DMS 273 treated with DMSO at 0.1 percent for 48 hours (cell line): ENCODE results near the gene PRPF6.
"Not testable (repeated sequence)": the region's sequence is repeated elsewhere in the genome, so short reads cannot be mapped to it uniquely, and the experiment has no call there.

Experiments used
- DNase-seq: peaks from one replicate; lab custom pipeline; 2025; lab: John Stamatoyannopoulos, UW

PRPF6 gene

DNA sequence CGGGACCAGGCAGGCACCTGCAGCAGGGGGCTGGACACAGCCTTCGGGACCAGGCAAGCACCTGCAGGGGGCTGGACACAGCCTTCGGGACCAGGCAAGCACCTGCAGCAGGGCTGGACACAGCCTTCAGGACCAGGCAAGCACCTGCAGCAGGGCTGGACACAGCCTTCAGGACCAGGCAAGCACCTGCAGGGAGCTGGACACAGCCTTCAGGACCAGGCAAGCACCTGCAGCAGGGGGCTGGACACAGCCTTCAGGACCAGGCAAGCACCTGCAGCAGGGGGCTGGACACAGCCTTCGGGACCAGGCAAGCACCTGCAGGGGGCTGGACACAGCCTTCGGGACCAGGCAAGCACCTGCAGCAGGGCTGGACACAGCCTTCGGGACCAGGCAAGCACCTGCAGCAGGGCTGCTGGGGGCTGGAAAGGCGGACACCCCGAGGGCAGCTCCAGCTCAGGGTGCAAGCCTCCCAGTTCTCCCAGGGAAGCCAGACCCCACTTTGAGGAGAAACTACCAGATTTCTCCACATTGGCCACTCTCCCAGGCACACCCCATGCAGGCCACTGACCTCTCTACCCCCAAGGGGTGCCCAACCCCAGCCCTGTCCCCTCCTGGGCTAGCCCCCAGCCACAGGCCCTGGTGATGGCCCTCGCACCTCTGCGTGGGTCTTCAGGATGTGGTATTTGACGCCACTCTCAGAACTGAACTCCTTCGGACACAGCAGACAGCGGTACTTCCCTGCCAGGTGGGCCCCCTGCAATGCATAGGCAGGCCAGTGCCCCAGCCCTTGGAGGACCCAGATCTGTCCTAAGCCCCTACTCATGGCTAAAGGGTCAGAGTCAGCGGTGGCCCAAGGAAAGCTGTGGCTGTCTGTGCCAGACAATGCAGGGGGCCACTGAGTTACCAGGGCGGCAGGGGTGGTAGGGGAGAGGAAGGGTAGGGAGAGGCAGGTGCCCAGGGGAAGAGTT is 20.0 kb upstream of the PRPF6 start:
- not testable (repeated sequence) for DNase-seq

DNA sequence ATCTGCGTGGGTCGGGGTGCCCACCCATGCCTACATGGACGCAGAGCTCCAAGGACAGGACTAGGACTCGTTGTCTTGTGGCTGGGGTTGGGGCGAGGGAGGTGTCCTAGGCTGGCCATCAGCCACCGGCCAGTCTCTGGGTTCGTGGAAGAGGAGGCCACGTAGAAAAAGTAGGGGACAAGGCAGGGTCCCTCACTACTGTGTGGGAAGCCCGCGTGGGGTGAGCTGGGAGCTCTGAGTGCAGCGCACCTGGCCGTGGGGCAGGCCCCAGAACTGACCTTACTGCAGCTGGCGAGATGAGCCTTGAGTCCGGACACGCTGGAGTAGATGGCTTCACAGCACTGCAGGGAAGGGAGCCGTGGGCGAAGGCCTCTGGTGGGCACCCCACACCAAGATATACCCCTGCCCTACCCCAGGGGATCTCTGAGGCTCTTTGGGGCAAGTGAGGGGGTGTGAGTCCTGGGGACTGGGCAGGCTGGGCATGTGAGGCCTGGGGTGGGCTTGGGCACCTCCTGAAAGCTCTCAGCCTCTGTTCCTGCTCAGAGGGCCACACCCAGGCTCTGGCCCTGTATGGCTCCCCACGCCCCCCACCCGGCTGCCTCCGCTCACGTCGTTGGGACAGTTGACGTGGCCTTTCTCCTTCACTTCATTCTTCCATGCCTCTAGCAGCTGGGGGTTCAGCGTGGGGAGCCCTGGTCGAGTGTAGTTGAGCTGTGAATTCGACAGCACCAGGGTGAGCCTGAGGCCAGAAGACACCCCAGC is 19.1 kb upstream of the PRPF6 start:
- no peak for DNase-seq

DNA sequence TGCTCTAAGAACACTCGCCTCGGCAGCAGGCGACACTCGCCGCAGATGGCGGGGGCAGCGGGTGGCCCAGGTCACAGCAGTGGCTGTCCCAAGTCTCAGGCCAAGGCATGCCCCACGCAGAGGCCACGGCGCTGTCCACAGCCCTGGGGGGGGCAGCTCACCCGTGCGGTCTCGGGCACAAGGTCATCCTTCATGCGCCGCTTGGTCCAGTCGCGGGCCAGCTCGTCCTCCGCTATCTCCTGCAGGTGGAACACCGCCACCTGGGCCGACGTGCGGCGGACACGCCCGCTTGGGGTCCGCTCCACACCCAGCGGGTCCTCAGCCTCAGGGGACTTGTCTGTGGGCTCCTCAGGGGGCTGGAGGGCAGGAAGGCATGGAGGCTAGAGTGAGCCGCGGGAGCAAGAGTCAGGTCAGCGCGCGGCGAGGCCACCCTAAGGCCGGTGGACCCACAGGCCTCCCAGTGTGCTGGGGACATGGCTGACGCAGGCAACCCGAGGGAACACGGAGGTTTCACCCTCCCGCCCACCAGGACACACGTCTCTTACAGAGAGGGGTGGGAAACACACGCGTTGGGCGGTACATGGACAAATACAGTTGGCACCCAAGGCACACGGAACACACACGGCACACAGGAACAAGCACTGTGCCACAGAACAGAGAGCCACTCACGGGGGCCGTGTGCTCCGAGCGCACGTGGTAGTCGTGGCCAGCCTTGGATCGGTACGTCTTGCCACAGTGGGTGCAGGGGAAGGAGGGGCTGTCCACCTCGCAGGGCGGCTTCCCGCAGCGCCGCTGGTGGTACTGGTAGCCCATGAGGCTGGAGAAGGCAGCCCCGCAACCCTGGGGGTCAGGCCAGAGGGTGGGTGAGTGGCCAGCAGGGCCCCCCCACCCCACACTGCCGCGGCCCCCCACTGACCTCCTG is 18.2 kb upstream of the PRPF6 start:
- no peak for DNase-seq

DNA sequence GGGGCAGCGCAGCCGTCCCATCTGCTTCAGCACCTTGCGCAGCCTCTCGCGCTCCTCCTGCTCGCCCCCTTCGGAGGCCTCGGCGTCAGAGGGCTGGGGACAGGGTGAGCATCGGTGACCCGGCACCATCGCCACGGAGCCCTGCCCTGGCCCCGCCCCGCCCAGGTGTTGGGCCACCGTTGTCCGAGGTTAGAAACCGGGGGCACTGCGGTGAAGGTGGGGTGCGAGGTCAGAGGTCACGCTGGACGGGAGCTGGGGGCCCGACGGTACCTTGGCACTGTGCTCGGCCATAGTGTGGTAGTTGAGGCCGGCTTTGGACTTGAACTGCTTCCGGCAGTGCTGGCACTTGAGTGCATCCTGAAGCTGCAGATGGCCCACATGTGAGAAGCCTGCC is 17.6 kb upstream of the PRPF6 start:
- no peak for DNase-seq

DNA sequence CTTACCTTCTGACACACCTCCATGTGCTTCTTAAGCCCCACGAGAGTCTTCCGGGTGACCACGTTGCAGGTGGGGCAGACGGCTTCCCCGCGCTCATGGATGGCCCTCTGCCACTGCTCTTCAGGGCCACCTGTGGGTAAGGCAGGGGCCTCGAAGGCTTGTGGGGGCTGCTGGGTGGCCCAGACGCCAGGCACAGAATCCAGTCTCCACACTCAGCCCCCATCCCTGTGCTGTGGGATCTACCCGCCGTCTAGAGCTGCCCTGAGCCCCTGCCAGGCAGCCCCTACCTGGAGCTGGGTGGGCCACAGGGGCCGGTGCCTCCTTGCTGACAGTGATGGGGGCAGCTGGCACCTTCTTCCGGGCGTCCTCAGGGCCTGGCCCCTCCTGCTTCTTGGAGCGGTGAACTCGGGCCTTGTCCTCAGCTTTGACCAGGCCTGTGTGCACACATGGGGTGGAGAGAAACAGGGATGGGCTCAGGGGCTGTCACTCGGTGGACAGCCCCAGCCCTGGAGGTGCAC is 17.1 kb upstream of the PRPF6 start:
- DNase-seq: no peak

DNA sequence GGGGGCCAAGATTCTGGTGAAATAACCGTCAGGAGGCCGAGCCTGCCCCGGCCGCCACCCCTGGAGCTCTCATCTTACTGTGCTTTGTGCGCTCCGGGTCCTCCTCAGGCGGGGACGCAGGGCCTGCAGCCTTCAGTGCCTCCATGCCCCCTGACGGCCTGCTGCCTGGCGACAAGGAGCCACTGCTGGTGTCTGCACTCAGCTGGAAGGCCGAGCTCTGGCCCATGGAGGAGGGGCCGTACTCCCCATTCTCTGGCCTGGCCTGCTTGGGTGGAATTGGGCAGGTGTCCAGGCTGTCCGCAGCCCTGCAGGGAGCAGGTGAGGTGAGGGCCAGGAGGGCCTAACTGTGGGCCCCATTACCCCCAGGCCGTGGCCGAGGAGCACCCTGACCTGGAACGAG is 16.5 kb upstream of the PRPF6 start:
- no peak for DNase-seq

DNA sequence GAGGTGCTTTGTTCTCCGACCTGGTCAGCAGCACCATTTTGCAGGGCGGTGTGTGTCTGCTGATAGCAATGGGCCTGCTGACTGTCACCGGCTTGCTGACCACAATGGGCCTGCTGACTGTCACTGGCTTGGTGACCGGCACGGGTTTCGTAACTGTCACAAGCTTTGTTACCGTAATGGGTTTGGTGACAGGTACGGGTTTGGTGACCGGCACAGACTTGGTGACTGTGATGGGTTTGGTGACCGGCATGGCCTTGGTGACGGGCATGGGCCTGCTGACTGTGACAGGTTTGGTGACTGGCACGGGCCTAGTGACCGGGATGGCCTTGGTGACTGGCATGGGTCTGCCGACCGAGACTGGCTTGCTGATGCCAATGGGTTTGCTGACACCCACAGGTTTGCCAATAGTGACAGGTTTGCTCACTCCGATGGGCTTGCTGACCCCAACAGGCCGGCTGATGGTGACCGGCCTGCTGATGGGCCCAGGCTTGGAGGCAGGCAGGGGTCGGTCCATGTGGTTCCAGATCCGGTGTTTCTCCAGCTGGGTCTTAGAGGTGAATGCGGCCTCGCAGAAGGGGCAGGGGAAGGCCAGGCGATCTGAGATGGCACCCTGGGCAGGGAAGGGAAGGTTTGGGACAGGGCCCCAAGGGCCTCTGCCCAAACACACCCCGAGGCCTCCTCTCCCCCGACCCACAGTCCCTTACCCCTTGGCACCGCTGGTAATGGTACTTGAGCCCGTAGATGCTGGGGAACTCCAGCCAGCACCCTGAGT is 14.6 kb upstream of the PRPF6 start:
- no peak for DNase-seq

DNA sequence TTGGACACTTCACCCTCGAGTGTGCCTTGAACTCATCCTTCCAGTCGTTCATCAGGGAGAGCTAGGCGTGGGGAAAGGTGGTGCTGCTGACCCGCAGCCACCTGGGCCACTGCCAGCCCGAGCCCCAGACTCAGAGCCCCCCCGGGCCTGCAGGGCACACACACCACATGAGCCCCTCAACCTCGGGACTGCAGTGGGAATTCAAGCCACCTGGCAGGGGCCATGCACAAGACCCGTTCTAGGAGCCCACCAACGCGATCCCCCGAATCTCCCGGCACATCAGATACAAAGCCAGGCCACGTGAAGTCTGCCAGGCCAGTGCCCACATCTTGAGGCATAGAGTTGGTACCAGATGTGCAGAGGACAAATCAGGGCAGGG is 14.0 kb upstream of the PRPF6 start:
- no peak for DNase-seq

DNA sequence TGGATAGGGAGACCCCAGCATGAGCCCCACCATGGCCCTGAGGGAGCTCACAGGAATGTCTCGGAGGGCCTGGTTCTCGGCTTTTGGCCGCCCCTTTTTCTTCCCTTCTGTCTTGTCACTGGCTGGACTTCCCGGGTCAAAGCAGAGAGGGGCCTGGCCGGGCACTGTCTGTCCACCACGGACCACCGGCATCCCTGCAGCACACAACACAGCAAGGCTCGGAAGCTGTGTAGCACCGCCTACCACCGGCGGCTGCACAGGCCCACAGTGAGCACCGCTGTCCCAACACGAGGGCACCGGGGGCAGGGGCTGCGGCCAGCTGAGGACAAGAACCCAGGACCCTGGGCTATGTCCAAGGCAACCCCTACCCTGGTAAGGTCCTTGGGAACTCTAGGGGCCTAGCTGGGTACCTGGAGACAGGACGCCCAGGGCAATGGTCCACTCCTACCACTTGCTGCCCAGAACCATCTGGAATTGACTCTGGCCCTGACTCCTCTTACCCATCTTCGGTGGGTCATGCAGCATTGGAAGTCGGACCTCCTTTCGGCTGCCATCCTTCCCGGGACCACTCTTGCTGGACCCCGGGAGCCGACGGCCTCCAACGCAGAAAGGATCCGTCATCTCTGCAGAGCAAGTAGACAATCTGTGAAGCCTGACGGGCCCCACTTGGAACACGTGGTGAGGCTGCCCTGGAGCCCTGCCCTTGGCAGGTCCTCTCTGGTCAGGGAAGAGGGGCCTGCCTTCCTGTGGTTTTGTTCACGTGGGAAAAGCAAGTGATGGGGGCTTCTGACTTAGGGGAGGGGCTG is 13.4 kb upstream of the PRPF6 start:
- DNase-seq: no peak

DNA sequence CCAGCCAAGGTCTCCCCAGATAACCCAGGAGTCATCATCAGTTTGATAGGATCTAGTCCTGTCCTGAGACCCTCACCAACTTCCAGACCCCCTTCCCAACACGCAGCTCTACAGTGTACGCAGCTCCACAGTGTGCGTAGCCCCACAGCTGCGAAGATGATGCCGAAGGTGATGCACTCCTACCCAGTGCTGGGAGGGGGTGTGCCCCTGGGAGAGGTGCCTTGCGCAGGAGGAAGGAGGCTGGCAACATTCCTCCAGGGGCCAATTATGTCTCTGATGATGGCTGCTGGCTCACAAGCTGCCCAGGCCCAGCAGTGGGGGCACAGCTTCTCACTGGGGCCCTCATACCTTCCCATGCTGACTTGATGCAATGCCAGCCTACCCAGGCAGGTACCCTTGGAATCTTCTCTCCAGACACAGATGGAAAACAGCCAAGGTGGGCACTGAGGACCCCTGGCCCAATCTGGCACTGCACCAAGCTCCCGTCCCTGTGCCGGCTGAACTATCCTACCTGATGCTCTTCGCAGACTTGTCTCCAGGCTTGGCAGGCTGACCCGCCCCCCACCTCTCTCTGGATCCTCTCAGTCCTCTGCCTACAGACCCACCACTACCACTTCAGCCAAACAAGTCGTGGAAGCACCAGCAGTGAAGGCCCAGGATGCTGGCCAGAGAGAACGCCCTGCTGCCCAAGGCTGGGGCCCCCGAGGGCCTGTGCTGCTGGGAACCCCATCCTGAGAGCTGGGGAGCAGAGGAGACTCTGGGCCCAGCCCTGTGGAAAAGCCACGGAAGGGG is 12.6 kb upstream of the PRPF6 start:
- no peak for DNase-seq

DNA sequence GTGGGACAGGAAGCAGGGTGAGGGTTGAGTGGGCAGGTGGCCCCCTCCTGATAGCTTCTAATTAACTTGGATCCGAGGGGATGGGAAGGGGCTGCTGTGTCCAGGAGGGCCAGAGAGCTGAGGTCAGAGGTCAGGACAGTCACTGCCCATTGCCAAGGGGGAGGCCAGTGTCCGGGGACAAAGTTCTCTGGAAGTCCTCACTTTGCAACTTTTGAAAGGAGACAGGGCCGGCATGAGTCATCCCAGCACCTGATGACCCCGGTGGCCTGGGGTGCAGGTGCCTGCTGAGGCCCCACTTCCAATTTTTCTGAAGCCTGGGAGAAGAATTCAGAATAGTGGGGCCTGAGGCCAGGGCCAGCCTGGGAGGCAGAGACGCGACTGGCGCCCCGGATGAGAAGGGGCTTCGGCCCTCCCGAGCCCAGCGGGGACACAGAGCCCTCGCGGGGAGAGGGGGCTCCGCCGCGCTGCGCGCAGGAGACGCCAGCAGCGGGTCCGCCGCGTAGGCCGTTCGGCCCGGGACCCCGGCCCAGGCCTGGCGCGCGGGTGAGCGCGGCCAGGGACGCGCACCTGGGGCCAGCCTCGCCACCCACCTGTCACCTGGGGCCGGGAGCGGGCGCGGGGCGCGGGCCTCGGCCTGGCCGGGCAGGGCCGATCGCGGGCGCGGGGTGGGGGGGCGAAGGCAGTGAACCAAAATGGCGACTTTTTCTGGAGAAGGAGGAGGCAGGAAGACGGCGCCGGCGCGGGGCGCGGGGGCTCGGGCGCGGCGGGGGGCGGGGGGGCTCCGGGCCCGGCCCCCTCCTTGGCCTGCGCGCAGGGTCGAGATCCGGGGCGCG is 11.8 kb upstream of the PRPF6 start:
- DNase-seq: no peak

DNA sequence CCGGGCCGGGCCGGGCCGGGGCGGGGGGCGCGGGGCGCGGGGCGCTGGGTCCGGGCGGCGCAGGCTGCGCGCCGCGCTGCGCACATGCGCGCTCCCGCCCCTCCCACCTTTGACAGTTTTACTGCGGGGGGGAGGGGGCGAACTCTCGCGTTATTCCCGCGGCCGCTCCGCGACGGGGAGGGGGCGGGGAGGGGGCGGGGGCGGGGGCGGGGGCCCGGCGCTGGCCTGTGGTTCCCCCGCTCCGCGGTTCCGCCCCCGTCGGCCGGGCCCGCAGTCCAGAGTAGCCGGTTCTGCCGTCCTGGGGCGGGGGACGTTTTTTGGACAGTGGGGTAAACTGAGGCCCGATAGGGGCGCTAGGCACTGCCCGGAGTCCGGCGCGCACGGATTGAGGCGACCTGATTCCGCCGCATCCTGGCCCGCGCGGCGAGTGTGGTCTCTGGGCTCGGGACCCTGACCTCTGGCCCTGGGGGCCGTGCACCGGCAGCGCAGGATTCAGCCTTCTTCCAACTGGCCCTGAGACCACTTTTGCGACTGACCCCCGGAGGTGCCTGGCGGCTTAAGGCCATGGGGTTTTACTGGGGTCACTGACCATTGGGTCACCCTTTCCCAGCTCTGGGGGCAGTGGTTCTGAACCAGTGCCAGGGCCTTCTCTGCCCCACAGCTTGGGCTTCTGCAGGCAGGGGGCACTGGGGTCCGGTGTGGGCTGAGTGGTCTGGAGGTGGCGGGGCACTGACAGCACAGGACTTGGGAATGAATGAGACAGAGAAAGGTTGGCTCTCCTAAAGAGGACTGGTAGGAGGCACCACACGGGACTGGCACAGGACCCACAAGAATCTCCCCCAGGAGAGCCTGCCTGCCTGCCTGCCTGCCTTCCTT is 10.9 kb upstream of the PRPF6 start, which contains the start of gene ZNF512B:
Gene ZNF512B, minus strand, starts transcription at position 93 of the 876 bp plus-strand sequence. CDS start 1,980 bp downstream, outside the sequence.
- no peak for DNase-seq

DNA sequence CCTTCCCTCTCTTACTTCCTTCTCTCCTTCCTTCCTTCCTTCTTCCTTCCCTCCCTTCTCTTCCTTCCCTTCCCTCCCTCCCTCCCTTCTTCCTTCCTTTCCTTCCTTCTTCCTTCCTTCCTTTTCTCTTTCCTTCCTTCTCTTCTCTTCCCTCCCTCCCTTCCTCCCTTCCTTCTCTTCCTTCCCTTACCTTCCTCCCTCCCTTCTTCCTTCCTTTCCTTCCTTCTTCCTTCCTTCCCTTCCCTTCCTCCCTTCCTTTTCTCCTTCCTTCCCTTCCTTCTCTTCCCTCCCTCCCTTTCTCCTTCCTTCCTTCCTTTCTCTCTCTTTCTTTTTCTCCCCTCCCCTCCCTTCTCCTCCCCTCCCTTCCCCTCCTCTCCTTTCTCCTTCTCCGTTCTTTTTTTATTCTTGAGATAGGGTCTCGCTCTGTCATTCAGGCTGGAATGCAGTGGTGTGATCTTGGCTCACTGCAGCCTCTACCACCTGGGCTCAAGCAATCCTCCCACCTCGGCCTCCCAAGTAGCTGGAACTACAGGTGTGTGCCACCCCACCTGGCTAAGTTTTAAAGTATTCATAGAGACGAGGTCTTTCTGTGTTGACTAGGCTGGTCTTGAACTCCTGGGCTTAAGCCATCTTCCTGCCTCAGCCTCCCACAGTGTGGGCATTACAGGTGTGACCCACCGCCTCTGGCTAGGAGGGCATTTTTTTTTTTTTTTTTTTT is 10.1 kb upstream of the PRPF6 start:
- no peak for DNase-seq

DNA sequence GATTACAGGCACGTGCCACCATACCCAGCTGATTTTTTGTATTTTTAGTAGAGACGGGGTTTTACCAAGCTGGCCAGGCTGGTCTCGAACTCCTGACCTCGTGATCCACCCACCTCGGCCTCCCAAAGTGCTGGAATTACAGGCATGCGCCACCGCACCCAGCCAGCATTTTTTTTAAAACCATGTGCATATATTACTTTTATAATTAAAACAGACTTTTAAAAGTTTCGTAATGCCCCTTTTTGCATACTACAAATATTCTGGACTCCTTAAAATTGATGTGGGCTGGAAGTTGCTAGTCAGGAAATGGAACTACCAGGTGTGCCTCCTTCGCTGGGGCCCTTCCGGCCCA is 9.0 kb upstream of the PRPF6 start:
- DNase-seq: not testable (repeated sequence)

DNA sequence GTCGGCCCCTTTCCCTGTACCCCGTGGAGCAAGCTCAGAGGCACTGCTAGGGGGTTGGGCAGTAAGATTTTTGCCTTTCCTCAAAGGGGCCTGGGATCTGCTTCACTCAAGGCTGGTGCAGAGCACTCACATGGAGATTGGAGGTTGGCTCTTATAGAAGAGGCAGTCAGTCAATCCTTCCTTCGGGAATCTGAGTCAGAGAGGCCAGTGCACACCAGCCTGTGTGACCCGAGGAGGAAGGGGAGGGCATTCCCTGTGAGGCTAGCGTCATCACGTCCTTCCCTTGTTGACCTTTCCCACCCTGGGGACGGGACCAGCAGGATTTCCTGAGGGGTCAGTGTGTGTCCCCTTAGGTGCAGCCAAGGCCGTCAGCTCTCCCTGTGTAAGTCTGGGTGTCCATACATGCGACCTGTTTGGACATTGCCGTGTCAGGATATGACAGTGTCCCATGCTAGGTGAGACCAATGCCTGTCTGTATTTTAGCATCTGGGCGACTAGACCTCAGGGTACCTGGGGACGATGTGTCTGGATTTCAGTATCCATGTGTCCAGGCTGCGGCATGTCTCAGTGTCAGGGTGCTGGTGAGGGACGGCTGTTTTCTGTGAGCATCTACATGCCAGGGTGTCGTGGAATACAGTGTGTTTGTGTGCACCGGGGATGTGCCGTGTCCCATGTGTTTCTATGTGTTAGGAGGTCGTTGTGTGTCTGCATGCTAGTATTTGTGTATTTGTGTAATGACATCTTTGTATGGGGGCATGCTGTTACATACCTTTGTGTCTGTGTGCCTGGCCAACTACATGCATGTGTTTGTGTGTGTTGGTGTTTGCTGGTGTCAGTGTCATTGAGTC is 8.4 kb upstream of the PRPF6 start:
- no peak for DNase-seq

DNA sequence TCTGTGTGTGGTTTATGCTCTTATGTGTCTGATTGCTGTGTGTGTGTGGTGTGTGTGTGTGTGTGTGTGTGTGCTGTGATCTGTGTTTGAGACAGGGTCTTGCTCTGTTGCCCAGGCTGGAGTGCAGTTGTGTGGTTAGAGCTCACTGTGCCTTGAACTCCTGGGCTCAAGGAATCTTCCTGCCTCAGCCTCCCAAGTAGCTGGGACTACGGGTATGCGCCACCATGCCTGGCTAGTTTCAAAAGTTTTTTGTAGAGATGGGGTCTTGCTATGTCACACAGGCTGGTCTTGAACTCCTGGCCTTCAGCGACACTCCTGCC is 7.8 kb upstream of the PRPF6 start:
- no peak for DNase-seq
